Vagina (tissue), 2 donors: ENCODE data around the gene VTI1A. TPM values are rescaled to one million over a fixed set of nuclear protein-coding genes. Genes with fewer than 3 reads are reported as not detected.

Experiments used
- DNase-seq, 2 donors: peaks; one replicate each; pipeline ENCODE4 v3.0.0-alpha.2; 2017; ENCODE audit errors: extremely low spot score in 2 of 2
- H3K27ac ChIP-seq: fragments of 200-600 bp; sonication (generic); one replicate; pipeline ENCODE4 v1.5.1; 2019
- H3K27me3 ChIP-seq: fragments of 200-600 bp; sonication (generic); one replicate; pipeline ENCODE4 v1.5.1; 2019
- H3K36me3 ChIP-seq, 2 donors: fragments of 200-600 bp; sonication (generic); one replicate each; pipeline ENCODE4 v1.5.1; 2017 to 2019
- H3K4me1 ChIP-seq: fragments of 200-600 bp; sonication (generic); one replicate; pipeline ENCODE4 v1.5.1; 2019
- H3K4me3 ChIP-seq, 2 donors: fragments of 200-600 bp; sonication (generic); 1 replicate in 1 of 2; 2 replicates in 1 of 2; pipeline ENCODE4 v1.5.1; 2016 to 2019
- H3K9me3 ChIP-seq: fragments of 200-600 bp; sonication (generic); one replicate; pipeline ENCODE4 v1.5.1; 2019
- POLR2A ChIP-seq, 2 donors: fragments of 450-650 bp; IDR thresholded peaks; one replicate each; pipeline ENCODE4 v1.6.1; 2017; ENCODE audit warnings: antibody characterized with exemption in 2 of 2, mild to moderate bottlenecking in 2 of 2, moderate library complexity in 2 of 2
- POLR2AphosphoS5 ChIP-seq, 2 donors: sonication (generic); formaldehyde crosslinking; IDR thresholded peaks; one replicate each; pipeline ENCODE4 v1.9.0; 2017; ENCODE audit warnings: antibody characterized with exemption in 2 of 2, mild to moderate bottlenecking in 2 of 2, low read depth in 1 of 2; ENCODE audit not compliant: insufficient read depth in 1 of 2
- intact Hi-C: fragments of 100-400 bp; cut with DNase I; formaldehyde crosslinking; loops from one replicate; pipeline ENCODE4 v1.15.1; 2023
- total RNA-seq: library from RNA; depleted of rRNA; stranded (reverse); fragments of >200 nt; gene quantifications from one replicate; pipeline ENCODE4 v1.2.3, GENCODE V29; 2016
- TF ChIP-seq, protein P1 (sequence below), 3 experiments: fragments of 450-650 bp in 2 of 3; fragments of 200-600 bp in 1 of 3; sonication (generic) in 1 of 3; IDR thresholded peaks; one replicate each; pipeline ENCODE4 v1.5.1; 2017 to 2019; ENCODE audit warnings: antibody characterized with exemption in 3 of 3, mild to moderate bottlenecking in 2 of 3, moderate library complexity in 2 of 3

The VTI1A gene
- total RNA-seq, 1 donor from 2014 or later: 49.1 TPM

- intact Hi-C loops: no loop called here
- H3K36me3 ChIP-seq: no peaks in the 10 kb centered on the region
- H3K4me1 ChIP-seq: peaks cover 10% of the 10 kb centered on the region
- no peak for DNase-seq
- no peaks in the 10 kb centered on the region for H3K9me3 ChIP-seq
- TF ChIP-seq POLR2AphosphoS5 (IDR thresholded peaks at IDR 0.05; ENCODE audit: insufficient read depth in 1 of 2, low read depth in 1 of 2) (no peak), POLR2A (IDR thresholded peaks at IDR 0.05) (no peak)
- TF ChIP-seq, protein P1, sequence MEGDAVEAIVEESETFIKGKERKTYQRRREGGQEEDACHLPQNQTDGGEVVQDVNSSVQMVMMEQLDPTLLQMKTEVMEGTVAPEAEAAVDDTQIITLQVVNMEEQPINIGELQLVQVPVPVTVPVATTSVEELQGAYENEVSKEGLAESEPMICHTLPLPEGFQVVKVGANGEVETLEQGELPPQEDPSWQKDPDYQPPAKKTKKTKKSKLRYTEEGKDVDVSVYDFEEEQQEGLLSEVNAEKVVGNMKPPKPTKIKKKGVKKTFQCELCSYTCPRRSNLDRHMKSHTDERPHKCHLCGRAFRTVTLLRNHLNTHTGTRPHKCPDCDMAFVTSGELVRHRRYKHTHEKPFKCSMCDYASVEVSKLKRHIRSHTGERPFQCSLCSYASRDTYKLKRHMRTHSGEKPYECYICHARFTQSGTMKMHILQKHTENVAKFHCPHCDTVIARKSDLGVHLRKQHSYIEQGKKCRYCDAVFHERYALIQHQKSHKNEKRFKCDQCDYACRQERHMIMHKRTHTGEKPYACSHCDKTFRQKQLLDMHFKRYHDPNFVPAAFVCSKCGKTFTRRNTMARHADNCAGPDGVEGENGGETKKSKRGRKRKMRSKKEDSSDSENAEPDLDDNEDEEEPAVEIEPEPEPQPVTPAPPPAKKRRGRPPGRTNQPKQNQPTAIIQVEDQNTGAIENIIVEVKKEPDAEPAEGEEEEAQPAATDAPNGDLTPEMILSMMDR (IDR thresholded peaks at IDR 0.05): no peak
- H3K27me3 ChIP-seq: no peaks in the 10 kb centered on the region
- H3K4me3 ChIP-seq: no peak overlapping the region
- H3K27ac ChIP-seq: no peak overlapping the region
Measured at GRCh38 chr10:112581921-112582320, 134.9 kb downstream of the VTI1A start.

DNA sequence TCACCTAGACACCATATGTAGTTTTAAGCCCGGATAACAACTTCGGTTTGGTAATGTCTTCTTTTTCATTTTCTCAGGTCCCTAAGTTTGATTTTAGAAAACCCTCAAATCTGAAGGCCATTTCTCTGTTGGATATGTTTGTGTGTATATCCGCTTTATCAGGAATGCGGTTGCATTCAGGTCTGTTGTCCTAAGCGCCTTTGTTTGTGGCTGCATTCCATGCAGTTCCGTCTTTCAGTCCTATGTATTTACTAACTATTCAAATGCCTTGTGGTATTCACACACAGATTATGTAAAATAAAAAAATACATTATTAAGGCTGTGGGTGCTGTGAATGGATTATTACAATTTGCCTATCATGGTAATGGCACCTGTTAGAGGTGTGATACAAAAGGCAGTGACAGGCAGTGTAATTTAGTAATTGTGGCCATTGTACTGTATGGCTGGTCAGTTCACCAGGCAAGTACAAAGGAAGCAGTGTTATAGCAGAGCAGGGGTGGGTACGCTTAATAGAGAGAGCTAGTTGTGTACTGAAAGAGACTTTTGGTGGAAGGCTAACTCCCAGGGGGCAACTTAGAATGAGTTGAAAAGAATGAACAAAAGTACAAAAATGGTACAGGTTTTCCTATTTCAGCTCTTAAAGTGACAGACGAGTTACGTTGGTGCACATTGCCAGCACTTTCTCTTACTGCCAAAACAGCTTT, 136.4 kb downstream of the VTI1A start:
- H3K27ac ChIP-seq: no peak overlapping the region
- DNase-seq: no peak
- H3K4me1 ChIP-seq: peaks cover 10% of the 10 kb centered on the region
- TF ChIP-seq POLR2A (IDR thresholded peaks at IDR 0.05) (no peak), POLR2AphosphoS5 (IDR thresholded peaks at IDR 0.05; ENCODE audit: insufficient read depth in 1 of 2, low read depth in 1 of 2) (no peak)
- TF ChIP-seq, protein P1 (IDR thresholded peaks at IDR 0.05): no peak
- no peaks in the 10 kb centered on the region for H3K9me3 ChIP-seq
- intact Hi-C loops: no loop called here
- no peaks in the 10 kb centered on the region for H3K36me3 ChIP-seq
- no peaks in the 10 kb centered on the region for H3K27me3 ChIP-seq
- no peak overlapping the region for H3K4me3 ChIP-seq

DNA sequence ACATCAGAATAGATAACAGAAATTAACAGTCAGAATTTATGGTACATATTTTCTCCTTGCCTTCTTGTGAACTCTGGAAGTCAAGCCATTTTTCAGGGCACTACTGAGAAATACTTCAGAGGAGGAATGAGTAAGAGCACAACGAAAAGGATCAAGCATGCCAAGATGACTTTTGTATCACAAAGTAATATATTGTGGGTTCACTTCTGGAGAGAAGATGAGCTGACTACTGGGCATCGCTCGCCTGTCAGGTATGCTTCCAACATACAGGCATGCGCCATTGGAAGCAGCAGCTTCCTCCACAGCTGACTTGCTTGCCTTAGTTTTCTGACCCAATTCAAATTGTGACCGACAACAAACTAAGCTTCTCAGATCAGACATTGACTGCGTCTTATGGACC, 137.3 kb downstream of the VTI1A start:
- Histone ChIP-seq H3K27ac (no peak overlapping the region), H3K9me3 (no peaks in the 10 kb centered on the region), H3K27me3 (no peaks in the 10 kb centered on the region), H3K4me1 (peaks cover 10% of the 10 kb centered on the region), H3K36me3 (no peaks in the 10 kb centered on the region), H3K4me3 (no peak overlapping the region)
- intact Hi-C loops: no loop called here
- no peak for DNase-seq
- no peak for TF ChIP-seq POLR2AphosphoS5 (IDR thresholded peaks at IDR 0.05; ENCODE audit: insufficient read depth in 1 of 2, low read depth in 1 of 2)
- TF ChIP-seq, protein P1 (IDR thresholded peaks at IDR 0.05): no peak
- no peak for TF ChIP-seq POLR2A (IDR thresholded peaks at IDR 0.05)

DNA sequence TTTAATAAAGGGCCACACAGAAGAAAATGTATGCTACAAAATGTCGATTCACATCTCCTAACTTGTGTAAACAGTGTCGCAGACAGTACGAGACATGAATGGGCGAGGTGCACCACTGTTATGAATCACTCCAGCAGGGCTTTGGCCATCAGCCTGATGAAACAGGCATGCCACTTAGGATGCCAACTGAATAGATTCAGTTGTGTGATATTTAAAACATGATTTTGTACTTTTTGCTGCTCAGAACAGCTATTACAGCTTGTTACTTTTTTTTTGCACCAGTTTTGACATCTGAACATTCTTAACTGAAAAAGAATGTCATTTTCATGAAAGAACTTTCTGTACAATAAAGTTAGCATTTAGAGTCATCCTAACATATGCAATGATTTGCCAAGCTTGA, 138.1 kb downstream of the VTI1A start:
- H3K4me1 ChIP-seq: peaks cover 10% of the 10 kb centered on the region
- TF ChIP-seq POLR2AphosphoS5 (IDR thresholded peaks at IDR 0.05; ENCODE audit: insufficient read depth in 1 of 2, low read depth in 1 of 2): peak in 1 of 2 donors; percentile 45
- TF ChIP-seq, protein P1 (IDR thresholded peaks at IDR 0.05): no peak
- H3K9me3 ChIP-seq: no peaks in the 10 kb centered on the region
- H3K36me3 ChIP-seq: no peaks in the 10 kb centered on the region
- intact Hi-C loops: no loop called here
- no peak overlapping the region for H3K27ac ChIP-seq
- H3K27me3 ChIP-seq: no peaks in the 10 kb centered on the region
- H3K4me3 ChIP-seq: no peak overlapping the region
- no peak for DNase-seq

GRCh38 chr10:112585960-112586359, 138.9 kb downstream of the VTI1A start:
- H3K27me3 ChIP-seq: no peaks in the 10 kb centered on the region
- H3K9me3 ChIP-seq: no peaks in the 10 kb centered on the region
- DNase-seq: no peak
- H3K36me3 ChIP-seq: no peaks in the 10 kb centered on the region
- no peak overlapping the region for H3K27ac ChIP-seq
- peaks cover 10% of the 10 kb centered on the region for H3K4me1 ChIP-seq
- TF ChIP-seq POLR2AphosphoS5 (IDR thresholded peaks at IDR 0.05; ENCODE audit: insufficient read depth in 1 of 2, low read depth in 1 of 2) (no peak), POLR2A (IDR thresholded peaks at IDR 0.05) (no peak)
- TF ChIP-seq, protein P1 (IDR thresholded peaks at IDR 0.05): no peak
- intact Hi-C loops: no loop called here
- no peak overlapping the region for H3K4me3 ChIP-seq
